RWPE1 (cell line): ENCODE results near the gene DOCK7.

ENCODE experiments used
- CTCF ChIA-PET: fragments of 350-600 bp; sonication (Branson Sonifier 250); formaldehyde crosslinking; extraction: SDS; loops from one replicate; lab custom pipeline; 2021; lab: Yijun Ruan, JAX
- POLR2A ChIA-PET: fragments of 400-600 bp; formaldehyde crosslinking; extraction: SDS; loops from one replicate; lab custom pipeline; 2020; ENCODE audit warnings: antibody characterized with exemption; ENCODE audit not compliant: low non-redundant PET; lab: Yijun Ruan, JAX
- DNase-seq: peaks from one replicate; pipeline ENCODE4 v3.0.0; 2012; ENCODE audit warnings: low spot score
- H3K27ac ChIP-seq: fragments of 450-650 bp; 2 replicates; pipeline ENCODE4 v1.5.1; 2017
- TF ChIP-seq, protein P1 (sequence below): fragments of 450-650 bp; conservative IDR thresholded peaks from 2 replicates; pipeline ENCODE4 v1.5.1; 2017; ENCODE audit warnings: low read depth, mild to moderate bottlenecking

The DOCK7 gene

DNA sequence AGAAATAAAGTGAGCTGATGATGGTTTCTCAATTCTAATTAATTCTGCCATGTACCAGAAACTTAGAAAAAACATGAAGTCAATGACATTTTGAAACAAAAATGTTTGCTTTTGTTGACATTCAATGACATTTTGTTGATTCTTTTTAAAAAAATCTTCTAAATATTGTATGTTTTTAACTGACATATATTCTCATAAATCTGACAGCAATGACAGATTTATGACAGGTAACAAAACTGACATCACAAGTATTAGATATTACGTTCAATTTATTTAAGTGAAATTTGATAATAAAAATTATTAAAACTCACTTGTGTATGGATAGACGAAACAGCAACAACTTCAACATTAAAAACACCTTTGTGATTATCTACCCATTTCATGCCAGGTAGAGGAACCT lies 126.9 kb downstream of the DOCK7 start:
- POLR2A ChIA-PET: no interaction called here
- CTCF ChIA-PET: interaction anchor here (1.3 kb wide), 1 partner anchor 31 kb away, joined by 4 read pairs; no protein-coding TSS in a partner anchor
- no peak overlapping the region for H3K27ac ChIP-seq
- TF ChIP-seq, protein P1, sequence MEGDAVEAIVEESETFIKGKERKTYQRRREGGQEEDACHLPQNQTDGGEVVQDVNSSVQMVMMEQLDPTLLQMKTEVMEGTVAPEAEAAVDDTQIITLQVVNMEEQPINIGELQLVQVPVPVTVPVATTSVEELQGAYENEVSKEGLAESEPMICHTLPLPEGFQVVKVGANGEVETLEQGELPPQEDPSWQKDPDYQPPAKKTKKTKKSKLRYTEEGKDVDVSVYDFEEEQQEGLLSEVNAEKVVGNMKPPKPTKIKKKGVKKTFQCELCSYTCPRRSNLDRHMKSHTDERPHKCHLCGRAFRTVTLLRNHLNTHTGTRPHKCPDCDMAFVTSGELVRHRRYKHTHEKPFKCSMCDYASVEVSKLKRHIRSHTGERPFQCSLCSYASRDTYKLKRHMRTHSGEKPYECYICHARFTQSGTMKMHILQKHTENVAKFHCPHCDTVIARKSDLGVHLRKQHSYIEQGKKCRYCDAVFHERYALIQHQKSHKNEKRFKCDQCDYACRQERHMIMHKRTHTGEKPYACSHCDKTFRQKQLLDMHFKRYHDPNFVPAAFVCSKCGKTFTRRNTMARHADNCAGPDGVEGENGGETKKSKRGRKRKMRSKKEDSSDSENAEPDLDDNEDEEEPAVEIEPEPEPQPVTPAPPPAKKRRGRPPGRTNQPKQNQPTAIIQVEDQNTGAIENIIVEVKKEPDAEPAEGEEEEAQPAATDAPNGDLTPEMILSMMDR: no peak
- no peak for DNase-seq

DNA sequence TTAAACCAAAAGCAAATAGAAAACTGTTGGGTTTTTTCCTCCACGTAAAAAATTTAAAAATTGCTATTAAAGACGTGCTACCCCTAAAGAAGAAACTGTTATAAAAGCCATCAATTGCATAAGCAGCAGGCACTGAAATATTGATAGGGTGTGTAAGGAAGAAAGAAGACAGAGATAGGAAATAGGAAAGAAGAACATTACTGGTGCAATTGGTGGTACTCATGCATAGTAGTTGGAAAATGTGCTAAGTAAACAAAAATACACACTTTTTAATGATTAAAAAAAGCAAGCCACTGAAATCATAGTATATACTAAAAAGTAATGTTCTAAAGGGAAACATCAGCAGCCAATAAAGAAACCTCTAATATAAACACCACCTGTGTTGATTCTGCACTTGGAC lies 143.6 kb downstream of the DOCK7 start:
- TF ChIP-seq, protein P1: no peak
- CTCF ChIA-PET: no interaction called here
- DNase-seq: no peak
- POLR2A ChIA-PET: no interaction called here
- H3K27ac ChIP-seq: no peak overlapping the region

DNA sequence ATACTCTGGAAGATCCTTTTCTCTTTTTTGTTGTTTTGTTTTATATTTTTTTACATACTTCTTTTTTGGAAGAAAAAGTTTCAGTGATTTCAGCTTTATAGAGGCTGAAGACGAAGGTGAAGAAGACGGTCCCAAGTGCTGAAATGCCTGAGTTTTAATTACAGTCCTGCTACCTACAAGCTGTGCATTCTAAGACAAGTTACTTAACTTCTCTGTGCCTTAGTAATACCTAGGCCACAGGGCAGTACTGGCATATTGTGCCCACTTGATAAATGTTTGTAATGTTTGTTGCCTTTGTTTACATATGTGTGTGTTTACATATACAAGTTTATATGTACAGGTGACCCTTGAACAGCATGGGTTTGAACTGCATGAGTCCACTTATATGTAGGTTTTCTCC lies 147.1 kb downstream of the DOCK7 start:
- TF ChIP-seq, protein P1: no peak
- no peak for DNase-seq
- ChIA-PET CTCF (interaction anchor here (0.6 to 1.7 kb wide), 2 partner anchors 11 to 224 kb away, joined by 4 to 5 read pairs; no protein-coding TSS in a partner anchor), POLR2A (no interaction called here)
- H3K27ac ChIP-seq: no peak overlapping the region

DNA sequence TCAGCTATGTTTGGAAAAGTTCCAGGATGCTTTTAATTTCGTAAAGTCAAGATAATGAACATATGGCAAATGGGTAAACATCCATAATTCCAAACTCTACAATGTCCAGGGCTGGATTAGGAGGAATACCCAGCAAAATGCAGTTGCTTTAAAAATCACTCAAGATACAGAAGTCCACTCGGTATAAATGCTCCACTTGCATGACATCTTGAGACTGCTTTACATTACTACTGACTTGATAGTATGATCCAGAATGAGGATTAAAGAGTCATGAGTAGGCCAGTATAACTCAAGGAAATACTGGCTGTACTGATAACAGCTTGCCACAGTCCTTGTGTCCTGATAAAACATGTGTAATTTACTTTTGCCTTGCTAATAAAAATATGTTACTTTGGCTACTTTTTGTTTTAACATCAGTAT lies 149.1 kb downstream of the DOCK7 start:
- TF ChIP-seq, protein P1: no peak
- ChIA-PET POLR2A (no interaction called here), CTCF (no interaction called here)
- DNase-seq: no peak
- no peak overlapping the region for H3K27ac ChIP-seq

DNA sequence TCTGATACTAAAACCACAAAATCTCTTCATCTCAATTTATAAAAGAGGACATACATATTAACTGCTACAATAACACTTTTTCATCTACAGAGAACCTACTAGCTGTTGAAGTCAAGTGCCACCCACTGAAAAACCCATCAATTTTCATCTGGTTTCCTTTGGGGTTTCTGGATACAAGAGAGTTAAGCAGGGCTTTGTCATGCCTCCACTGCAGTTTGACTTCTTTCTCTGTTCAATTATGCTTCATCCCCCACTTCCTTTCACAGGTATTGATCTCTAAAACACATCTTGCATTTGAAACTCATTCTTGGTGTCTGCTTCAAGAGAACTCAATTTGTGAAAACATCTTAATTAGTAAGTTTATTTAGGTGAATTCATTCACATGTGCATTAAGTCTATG lies 151.3 kb downstream of the DOCK7 start:
- ChIA-PET POLR2A (no interaction called here), CTCF (interaction anchor here (0.6 to 0.7 kb wide), 2 partner anchors 215 to 229 kb away, joined by 3 to 4 read pairs; no protein-coding TSS in a partner anchor)
- DNase-seq: no peak
- TF ChIP-seq, protein P1: no peak
- no peak overlapping the region for H3K27ac ChIP-seq

DNA sequence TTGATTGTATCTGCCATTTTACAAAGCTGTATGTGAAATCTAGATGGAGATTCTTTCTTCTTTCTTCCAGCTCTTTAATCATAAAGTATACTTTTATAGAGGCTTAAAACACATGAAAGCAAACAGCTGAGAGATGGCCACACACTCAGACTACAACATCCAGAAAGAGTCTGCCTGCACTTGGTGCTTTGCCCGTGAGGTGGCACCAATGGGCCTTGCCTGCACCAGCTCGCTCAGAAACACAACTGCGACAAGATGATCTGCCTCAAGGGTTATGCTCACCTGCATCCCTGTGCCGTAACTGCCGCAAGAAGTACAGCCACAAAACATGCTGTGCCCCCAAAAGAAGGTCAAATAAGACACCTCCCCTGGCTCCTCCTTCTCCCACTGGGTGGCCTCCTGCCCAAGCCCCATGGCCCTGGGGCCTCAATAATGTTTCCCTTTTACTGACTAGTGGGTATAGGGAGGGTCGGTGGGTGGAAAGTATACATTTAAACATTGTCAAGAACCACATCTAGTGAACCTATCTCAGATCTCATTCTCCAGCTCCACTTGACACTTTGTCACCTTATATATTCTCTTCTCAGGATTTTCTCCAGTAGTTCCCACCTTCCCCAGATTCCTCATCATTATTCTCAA lies 157.6 kb downstream of the DOCK7 start:
- H3K27ac ChIP-seq: no peak overlapping the region
- CTCF ChIA-PET: interaction anchor here (0.6 to 1.4 kb wide), 12 partner anchors 10 to 1575 kb away, joined by 3 to 20 read pairs (median 4); no protein-coding TSS in a partner anchor
- TF ChIP-seq, protein P1: peak; percentile 72
- POLR2A ChIA-PET: no interaction called here
- peak; percentile 39 for DNase-seq
